GM12892 (cell line): Measurements from ENCODE around the gene PRIMPOL.

Experiments used
- POLR2A ChIP-seq: IDR thresholded peaks from 2 replicates; pipeline ENCODE4 v1.6.1; 2011; ENCODE audit warnings: low read depth, low read length, control low read depth
- POLR2AphosphoS5 ChIP-seq: IDR thresholded peaks from 2 replicates; pipeline ENCODE4 v1.6.1; 2011; ENCODE audit warnings: low read depth, low read length, control low read depth

- TF ChIP-seq POLR2A (no peak), POLR2AphosphoS5 (no peak)
Measured at GRCh38 chr4:184732126-184732525, 82.6 kb downstream of the PRIMPOL start.
